Lung (tissue), 12 donors: ENCODE data around the gene MGAT3. TPM values are rescaled to one million over a fixed set of nuclear protein-coding genes. Genes with fewer than 3 reads are reported as not detected.
A peak's percentile ranks its signal among the peaks of the same experiment; 100 is the strongest.

Experiments used
- ATAC-seq: fragments of 200-7000 bp; cut with Tn5 transposase; one replicate; pipeline ENCODE4 v1.9.1; 2020; ENCODE audit warnings: moderate number of reproducible peaks; ENCODE audit not compliant: insufficient read depth, low FRiP score
- DNase-seq, 3 donors: peaks; one replicate each; pipeline ENCODE4 v3.0.0-alpha.2; 2013 to 2017
- H3K27ac ChIP-seq, 2 donors: one replicate each; pipeline ENCODE4 v1.5.1; 2013; ENCODE audit warnings: mild to moderate bottlenecking in 2 of 2, moderate library complexity in 2 of 2, control low read depth in 1 of 2, inconsistent platforms in 1 of 2, low read depth in 1 of 2, low read length in 1 of 2
- H3K27me3 ChIP-seq, 3 donors: one replicate each; pipeline ENCODE4 v1.5.1; 2013; ENCODE audit warnings: low read length in 2 of 3; ENCODE audit not compliant: control insufficient read depth in 3 of 3, insufficient read depth in 3 of 3
- H3K36me3 ChIP-seq, 4 donors: one replicate each; pipeline ENCODE4 v1.5.1; 2013; ENCODE audit warnings: low read length in 4 of 4, mild to moderate bottlenecking in 1 of 4, moderate library complexity in 1 of 4; ENCODE audit not compliant: control insufficient read depth in 4 of 4, insufficient read depth in 4 of 4
- H3K4me1 ChIP-seq, 5 donors: one replicate each; pipeline ENCODE4 v1.5.1; 2013; ENCODE audit warnings: low read length in 5 of 5, mild to moderate bottlenecking in 2 of 5, moderate library complexity in 1 of 5; ENCODE audit not compliant: control insufficient read depth in 5 of 5, insufficient read depth in 5 of 5
- H3K4me3 ChIP-seq: one replicate; pipeline ENCODE4 v1.5.1; 2013; ENCODE audit warnings: mild to moderate bottlenecking, control low read depth, moderate library complexity
- H3K9ac ChIP-seq, 2 donors: one replicate each; pipeline ENCODE4 v1.5.1; 2013; ENCODE audit warnings: low read length in 2 of 2, control low read depth in 1 of 2; ENCODE audit not compliant: insufficient read depth in 1 of 2
- H3K9me3 ChIP-seq, 4 donors: one replicate each; pipeline ENCODE4 v1.5.1; 2013; ENCODE audit warnings: low read length in 3 of 4, mild to moderate bottlenecking in 1 of 4, moderate library complexity in 1 of 4; ENCODE audit not compliant: control insufficient read depth in 4 of 4, insufficient read depth in 3 of 4
- WGBS, 2 donors: extraction: QIAGEN DNeasy Blood & Tissue Kit; methylation state at CpG; one replicate each; pipeline ENCODE4 v1.1.7; 2013; 5-methylcytosine and 5-hydroxymethylcytosine counted together
- polyA plus RNA-seq, 2 donors: library from polyadenylated mRNA; stranded (reverse); fragments of 200-250 nt; gene quantifications; one replicate each; pipeline ENCODE4 v1.2.1, GENCODE V29; 2013
- total RNA-seq, 2 donors: library from RNA; depleted of rRNA in 1 of 2; stranded (reverse); fragments of >200 nt in 1 of 2; gene quantifications; one replicate each; pipeline ENCODE4 v1.2.1, GENCODE V29; 2014 to 2021
- TF ChIP-seq, protein P1 (sequence below): IDR thresholded peaks from 2 replicates; pipeline ENCODE4 v1.5.1; 2012; ENCODE audit warnings: mild to moderate bottlenecking; ENCODE audit errors: control extremely low read depth, extremely low read depth
- donor health status: control.
- donor health status: control.
- donor health status: Bipolar disorder and iron deficiency.
- donor health status: healthy.
- donor health status: DM: yes; HTN: yes; CAD: no.

The MGAT3 gene
- total and polyA plus RNA-seq, 4 donors: 5.6 to 19.4 (median 5.9) TPM

DNA sequence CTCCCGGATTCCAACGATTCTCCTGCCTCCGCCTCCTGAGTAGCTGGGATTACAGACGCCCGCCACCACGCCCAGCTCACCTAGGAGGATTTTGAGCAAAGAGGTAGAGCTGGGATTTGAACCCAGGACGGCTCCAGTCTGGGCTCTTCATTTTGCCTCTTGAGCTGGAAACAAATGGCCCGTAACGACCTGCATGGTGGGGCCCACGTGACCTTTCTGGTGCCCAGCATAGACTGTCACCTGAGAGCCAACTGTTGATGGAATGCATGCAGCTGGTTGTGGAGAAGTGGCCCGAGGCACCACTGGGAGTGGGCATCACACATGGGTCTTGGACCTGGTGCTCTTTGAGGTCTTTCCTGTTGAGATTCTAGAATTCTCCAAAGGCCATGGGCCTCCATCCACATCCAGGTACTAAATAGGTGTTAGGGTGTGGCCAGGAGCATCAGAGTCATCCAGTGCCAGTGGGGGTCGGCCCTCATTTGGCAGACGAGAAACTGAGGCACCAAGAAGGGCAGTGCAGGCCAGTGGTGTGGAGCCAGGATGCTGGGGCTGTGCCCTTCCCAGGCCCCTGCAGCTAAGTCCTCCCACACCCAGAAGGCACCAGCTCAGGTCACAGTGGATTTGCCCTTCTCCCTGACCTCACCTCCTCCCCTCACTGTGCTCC, 67.4 kb downstream of the MGAT3 start:
- TF ChIP-seq, protein P1, sequence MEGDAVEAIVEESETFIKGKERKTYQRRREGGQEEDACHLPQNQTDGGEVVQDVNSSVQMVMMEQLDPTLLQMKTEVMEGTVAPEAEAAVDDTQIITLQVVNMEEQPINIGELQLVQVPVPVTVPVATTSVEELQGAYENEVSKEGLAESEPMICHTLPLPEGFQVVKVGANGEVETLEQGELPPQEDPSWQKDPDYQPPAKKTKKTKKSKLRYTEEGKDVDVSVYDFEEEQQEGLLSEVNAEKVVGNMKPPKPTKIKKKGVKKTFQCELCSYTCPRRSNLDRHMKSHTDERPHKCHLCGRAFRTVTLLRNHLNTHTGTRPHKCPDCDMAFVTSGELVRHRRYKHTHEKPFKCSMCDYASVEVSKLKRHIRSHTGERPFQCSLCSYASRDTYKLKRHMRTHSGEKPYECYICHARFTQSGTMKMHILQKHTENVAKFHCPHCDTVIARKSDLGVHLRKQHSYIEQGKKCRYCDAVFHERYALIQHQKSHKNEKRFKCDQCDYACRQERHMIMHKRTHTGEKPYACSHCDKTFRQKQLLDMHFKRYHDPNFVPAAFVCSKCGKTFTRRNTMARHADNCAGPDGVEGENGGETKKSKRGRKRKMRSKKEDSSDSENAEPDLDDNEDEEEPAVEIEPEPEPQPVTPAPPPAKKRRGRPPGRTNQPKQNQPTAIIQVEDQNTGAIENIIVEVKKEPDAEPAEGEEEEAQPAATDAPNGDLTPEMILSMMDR: no peak
- WGBS, 2 donors: 76 to 83% methylated on average over 13 of the region's 13 CpGs
- ATAC-seq (no peak), DNase-seq (no peak)
- Histone ChIP-seq H3K36me3 (peaks cover 6 to 54% (median 41%) of the 10 kb centered on the region in 4 donors), H3K9me3 (no peaks in the 10 kb centered on the region), H3K9ac (no peak overlapping the region), H3K27ac (no peak overlapping the region), H3K27me3 (no peaks in the 10 kb centered on the region), H3K4me1 (peaks cover 0 to 50% (median 18%) of the 10 kb centered on the region in 5 donors), H3K4me3 (no peak overlapping the region)

DNA sequence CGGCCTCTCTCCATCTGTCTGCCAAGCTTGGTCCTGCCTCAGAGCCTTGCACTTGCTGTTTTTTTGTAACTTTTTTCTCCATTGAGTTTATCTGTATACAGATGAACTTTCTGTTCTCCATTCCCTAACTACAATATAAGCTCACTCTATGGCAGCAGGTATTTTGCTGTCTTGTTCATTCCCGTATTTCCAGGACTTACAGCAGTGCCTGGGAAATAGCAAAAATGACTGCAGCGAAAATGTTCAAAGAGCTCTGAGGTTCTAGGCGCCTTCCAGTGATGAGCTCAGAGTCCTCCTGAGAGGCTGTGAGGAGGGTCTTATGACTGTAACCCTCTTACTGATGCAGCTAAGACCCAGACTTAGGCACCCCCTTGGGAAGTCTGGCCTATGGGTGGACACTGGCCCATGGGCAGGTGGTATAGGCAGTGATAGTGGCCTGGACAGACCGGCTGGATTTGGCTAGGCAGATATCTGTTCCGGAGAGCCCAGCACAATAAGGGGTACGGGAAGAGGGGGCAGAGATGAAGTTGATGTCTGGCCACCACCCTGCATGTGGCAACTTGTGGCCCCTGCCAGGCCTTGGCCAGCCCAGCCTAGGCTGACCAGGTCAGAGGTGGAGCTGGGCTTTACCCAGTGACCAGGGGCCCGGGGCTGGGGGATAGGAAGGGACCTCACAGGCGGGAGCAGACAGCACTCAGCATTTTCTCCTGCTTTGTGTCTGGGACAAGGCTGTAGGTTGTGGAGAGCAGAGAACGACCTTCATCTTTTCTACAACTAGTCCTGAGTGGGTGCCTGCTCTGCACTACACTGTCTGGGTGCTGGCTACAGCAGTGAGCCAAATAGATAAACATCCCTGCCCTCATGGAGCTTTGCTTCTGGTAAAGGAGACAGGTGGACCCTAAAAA, 68.2 kb downstream of the MGAT3 start:
- no peak overlapping the region for H3K4me3 ChIP-seq
- peaks cover 0 to 56% (median 22%) of the 10 kb centered on the region in 5 donors for H3K4me1 ChIP-seq
- H3K27me3 ChIP-seq: no peaks in the 10 kb centered on the region
- H3K36me3 ChIP-seq: peaks cover 6 to 54% (median 43%) of the 10 kb centered on the region in 4 donors
- H3K9me3 ChIP-seq: no peaks in the 10 kb centered on the region
- TF ChIP-seq, protein P1: no peak
- DNase-seq: no peak
- 77 to 78% methylated on average over 10 of the region's 10 CpGs for WGBS, 2 donors
- H3K9ac ChIP-seq: no peak overlapping the region
- peak overlapping the region in 1 of 2 donors; percentile 36 for H3K27ac ChIP-seq
- no peak for ATAC-seq

DNA sequence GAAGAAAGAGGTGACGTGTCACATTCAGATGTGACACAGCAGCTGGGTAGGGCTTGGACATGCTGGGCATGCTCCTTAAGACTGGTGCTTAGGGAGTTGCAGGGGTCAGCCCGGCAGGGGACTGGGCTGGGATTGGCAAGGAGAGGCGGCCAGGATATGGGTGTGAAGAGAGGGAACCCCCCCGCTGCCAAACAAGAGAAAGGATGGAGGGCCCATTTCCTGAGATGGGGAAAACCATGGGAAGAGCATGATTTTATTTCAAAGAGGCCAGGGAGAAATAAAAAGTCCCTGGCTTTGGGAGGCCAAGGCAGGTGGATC, 68.8 kb downstream of the MGAT3 start:
- no peaks in the 10 kb centered on the region for H3K9me3 ChIP-seq
- H3K9ac ChIP-seq: no peak overlapping the region
- H3K27ac ChIP-seq: peak overlapping the region in 1 of 2 donors; percentile 36
- H3K4me3 ChIP-seq: no peak overlapping the region
- H3K27me3 ChIP-seq: no peaks in the 10 kb centered on the region
- ATAC-seq (no peak), DNase-seq (no peak)
- H3K36me3 ChIP-seq: peaks cover 6 to 55% (median 46%) of the 10 kb centered on the region in 4 donors
- H3K4me1 ChIP-seq: peaks cover 0 to 57% (median 22%) of the 10 kb centered on the region in 5 donors
- TF ChIP-seq, protein P1: no peak
- WGBS, 2 donors: 63 to 72% methylated on average over 4 of the region's 4 CpGs
